ENCODE data around the gene WDR90. TPM values are rescaled to one million over a fixed set of nuclear protein-coding genes. Genes with fewer than 3 reads are reported as not detected.

The WDR90 gene
- polyA plus RNA-seq, 1 donor from 2014 or later = 0.54 TPM

- H3K27ac Mint-ChIP-seq = peak overlapping the region in 2 of 3 donors; percentile 80 to 95
- peaks cover 3 to 17% (median 13%) of the 10 kb centered on the region in 3 donors for H3K4me1 Mint-ChIP-seq
- H3K36me3 Mint-ChIP-seq = no peaks in the 10 kb centered on the region
- H3K9me3 Mint-ChIP-seq = no peaks in the 10 kb centered on the region
- peaks cover 5% of the 10 kb centered on the region for H3K27me3 Mint-ChIP-seq
- peak overlapping the region; percentile 76 to 91 (median 88) for H3K4me3 Mint-ChIP-seq
Observed at GRCh38 chr16:678858-679813, 30.0 kb downstream of the WDR90 start.

GRCh38 chr16:679814-680624 is 30.9 kb downstream of the WDR90 start, which contains the start of gene STUB1:
TSS of gene STUB1 (plus strand) at chr16:680410. CDS start at chr16:680526, 116 bp downstream.
- no peaks in the 10 kb centered on the region for H3K36me3 Mint-ChIP-seq
- peaks cover 5% of the 10 kb centered on the region for H3K27me3 Mint-ChIP-seq
- H3K4me3 Mint-ChIP-seq = peak within 1 kb of the TSS; percentile 81 to 93 (median 90)
- H3K27ac Mint-ChIP-seq = peak within 1 kb of the TSS; percentile 80 to 95 (median 91)
- peaks cover 3 to 17% (median 13%) of the 10 kb centered on the region in 3 donors for H3K4me1 Mint-ChIP-seq
- H3K9me3 Mint-ChIP-seq = no peaks in the 10 kb centered on the region

- Mint-ChIP-seq H3K27me3 (peaks cover 2% of the 10 kb centered on the region), H3K36me3 (no peaks in the 10 kb centered on the region), H3K27ac (peak overlapping the region in 2 of 3 donors; percentile 31 to 92), H3K4me1 (peaks cover 3 to 17% (median 13%) of the 10 kb centered on the region in 3 donors), H3K4me3 (peak overlapping the region; percentile 51 to 92 (median 84)), H3K9me3 (no peaks in the 10 kb centered on the region)
Observed at GRCh38 chr16:680625-680945, 31.4 kb downstream of the WDR90 start.

GRCh38 chr16:680967-681745 is 32.0 kb downstream of the WDR90 start:
- H3K9me3 Mint-ChIP-seq = no peaks in the 10 kb centered on the region
- peak overlapping the region in 1 of 3 donors; percentile 92 for H3K27ac Mint-ChIP-seq
- peaks cover 2% of the 10 kb centered on the region for H3K27me3 Mint-ChIP-seq
- peak overlapping the region; percentile 39 to 92 (median 84) for H3K4me3 Mint-ChIP-seq
- H3K4me1 Mint-ChIP-seq = peaks cover 3 to 17% (median 13%) of the 10 kb centered on the region in 3 donors
- no peaks in the 10 kb centered on the region for H3K36me3 Mint-ChIP-seq

- no peaks in the 10 kb centered on the region for H3K36me3 Mint-ChIP-seq
- H3K27me3 Mint-ChIP-seq = peaks cover under 1% of the 10 kb centered on the region
- no peaks in the 10 kb centered on the region for H3K9me3 Mint-ChIP-seq
- H3K27ac Mint-ChIP-seq = peak overlapping the region in 2 of 3 donors; percentile 63 to 92
- H3K4me1 Mint-ChIP-seq = peaks cover 3 to 14% (median 10%) of the 10 kb centered on the region in 3 donors
- H3K4me3 Mint-ChIP-seq = peak overlapping the region; percentile 5 to 92 (median 84)
Observed at GRCh38 chr16:681746-682427, 32.7 kb downstream of the WDR90 start.

- no peaks in the 10 kb centered on the region for H3K27me3 Mint-ChIP-seq
Observed at GRCh38 chr16:682493-683395, 33.6 kb downstream of the WDR90 start.

GRCh38 chr16:683396-684070 is 34.4 kb downstream of the WDR90 start:
- Mint-ChIP-seq H3K27ac (peak overlapping the region; percentile 31 to 93 (median 39)), H3K4me1 (peaks cover 3 to 12% (median 10%) of the 10 kb centered on the region in 3 donors), H3K4me3 (peak overlapping the region; percentile 81 to 90 (median 88)), H3K36me3 (no peaks in the 10 kb centered on the region), H3K27me3 (no peaks in the 10 kb centered on the region), H3K9me3 (no peaks in the 10 kb centered on the region)

More at GRCh38 chr16:682493-683395, 33.6 kb downstream of the WDR90 start:
- Mint-ChIP-seq H3K4me1 (peaks cover 3 to 12% (median 10%) of the 10 kb centered on the region in 3 donors), H3K4me3 (peak overlapping the region; percentile 81 to 90 (median 86)), H3K27ac (peak overlapping the region; percentile 63 to 88 (median 81)), H3K9me3 (no peaks in the 10 kb centered on the region), H3K36me3 (no peaks in the 10 kb centered on the region)

- peak within 1 kb of the TSS; percentile 57 to 93 (median 90) for H3K27ac Mint-ChIP-seq
- no peaks in the 10 kb centered on the region for H3K36me3 Mint-ChIP-seq
- peaks cover 3 to 14% (median 6%) of the 10 kb centered on the region in 3 donors for H3K4me1 Mint-ChIP-seq
- H3K27me3 Mint-ChIP-seq = no peaks in the 10 kb centered on the region
- no peaks in the 10 kb centered on the region for H3K9me3 Mint-ChIP-seq
- peak within 1 kb of the TSS; percentile 81 to 90 (median 90) for H3K4me3 Mint-ChIP-seq
Observed at GRCh38 chr16:684071-684794, 35.1 kb downstream of the WDR90 start, which contains the start of gene JMJD8. TSS of gene JMJD8 (minus strand) at chr16:684334. CDS start at chr16:684319, 15 bp downstream.

GRCh38 chr16:684961-685696 is 36.0 kb downstream of the WDR90 start:
- peak overlapping the region in 2 of 3 donors; percentile 39 to 93 for H3K27ac Mint-ChIP-seq
- no peaks in the 10 kb centered on the region for H3K9me3 Mint-ChIP-seq
- peaks cover 3 to 16% (median 6%) of the 10 kb centered on the region in 3 donors for H3K4me1 Mint-ChIP-seq
- no peaks in the 10 kb centered on the region for H3K27me3 Mint-ChIP-seq
- peak overlapping the region in 1 of 4 donors; percentile 59 for H3K4me3 Mint-ChIP-seq
- no peaks in the 10 kb centered on the region for H3K36me3 Mint-ChIP-seq

GRCh38 chr16:685967-686366 is 36.8 kb downstream of the WDR90 start:
- H3K4me1 Mint-ChIP-seq = peaks cover 3 to 18% (median 7%) of the 10 kb centered on the region in 3 donors
- H3K36me3 Mint-ChIP-seq = no peaks in the 10 kb centered on the region
- peak overlapping the region in 1 of 3 donors; percentile 39 for H3K27ac Mint-ChIP-seq

GRCh38 chr16:686459-687260 is 37.5 kb downstream of the WDR90 start:
- H3K4me3 Mint-ChIP-seq = no peak overlapping the region
- no peaks in the 10 kb centered on the region for H3K36me3 Mint-ChIP-seq
- peaks cover 2 to 18% (median 5%) of the 10 kb centered on the region in 3 donors for H3K4me1 Mint-ChIP-seq

More at GRCh38 chr16:685967-686366, 36.8 kb downstream of the WDR90 start:
- Mint-ChIP-seq H3K4me3 (peak overlapping the region in 2 of 4 donors; percentile 45 to 76), H3K9me3 (no peaks in the 10 kb centered on the region), H3K27me3 (no peaks in the 10 kb centered on the region)

More at GRCh38 chr16:686459-687260, 37.5 kb downstream of the WDR90 start:
- H3K27ac Mint-ChIP-seq = peak overlapping the region in 1 of 3 donors; percentile 76
- H3K27me3 Mint-ChIP-seq = no peaks in the 10 kb centered on the region
- H3K9me3 Mint-ChIP-seq = no peaks in the 10 kb centered on the region
